HG03442 (cell line): ENCODE results near the gene SLC19A1.

Source experiments
- ATAC-seq: cut with Tn5 transposase; IDR thresholded peaks from one replicate; pipeline ENCODE4 v1.9.1; 2021; ENCODE audit warnings: mild to moderate bottlenecking, moderate library complexity; ENCODE audit not compliant: unreplicated experiment

SLC19A1 gene

GRCh38 chr21:45546636-45547544 lies 4.7 kb upstream of the SLC19A1 start:
- no peak for ATAC-seq

GRCh38 chr21:45545691-45546531 lies 3.7 kb upstream of the SLC19A1 start:
- no peak for ATAC-seq

- no peak for ATAC-seq
Measured at GRCh38 chr21:45545236-45545570, 3.0 kb upstream of the SLC19A1 start.

- ATAC-seq = no peak
Measured at GRCh38 chr21:45544449-45545235, 2.4 kb upstream of the SLC19A1 start.

- no peak for ATAC-seq
Measured at GRCh38 chr21:45543710-45544448, 1.6 kb upstream of the SLC19A1 start.

GRCh38 chr21:45543371-45543709 lies 1.1 kb upstream of the SLC19A1 start:
- ATAC-seq = no peak

- no peak for ATAC-seq
Measured at GRCh38 chr21:45542667-45543370, 579 bp upstream of the SLC19A1 start.

- no peak for ATAC-seq
Measured at GRCh38 chr21:45541221-45542039, 810 bp downstream of the SLC19A1 start.

GRCh38 chr21:45540601-45540970 lies 1.7 kb downstream of the SLC19A1 start:
- ATAC-seq = no peak

- ATAC-seq = no peak
Measured at GRCh38 chr21:45539796-45540600, 2.2 kb downstream of the SLC19A1 start.

GRCh38 chr21:45539046-45539795 lies 3.0 kb downstream of the SLC19A1 start:
- ATAC-seq = no peak

- ATAC-seq = no peak
Measured at GRCh38 chr21:45538381-45539045, 3.7 kb downstream of the SLC19A1 start.

GRCh38 chr21:45537746-45538291 lies 4.4 kb downstream of the SLC19A1 start:
- no peak for ATAC-seq

GRCh38 chr21:45537111-45537745 lies 5.0 kb downstream of the SLC19A1 start:
- no peak for ATAC-seq

GRCh38 chr21:45536301-45537081 lies 5.7 kb downstream of the SLC19A1 start:
- no peak for ATAC-seq
